ENCODE measurements around the gene WDFY2.

WDFY2 gene

DNA sequence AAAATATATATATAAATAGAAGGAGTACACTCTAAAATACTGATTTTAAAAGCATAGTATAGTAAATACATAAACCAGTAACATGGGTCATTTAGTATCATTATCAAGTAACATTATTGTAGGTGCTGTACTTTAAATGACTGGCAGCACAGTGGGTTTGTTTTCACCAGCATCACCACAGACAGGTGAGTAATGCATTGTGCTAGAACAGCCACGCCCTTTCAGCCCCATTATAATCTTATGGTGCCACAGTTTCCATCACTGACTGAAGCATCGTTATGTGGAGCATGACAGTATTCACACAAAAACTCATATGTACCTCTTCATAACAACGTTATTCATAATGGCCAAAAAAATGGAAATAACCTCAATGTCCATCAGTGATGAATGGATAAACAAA is 131.4 kb downstream of the WDFY2 start:
- no peak for DNase-seq

DNA sequence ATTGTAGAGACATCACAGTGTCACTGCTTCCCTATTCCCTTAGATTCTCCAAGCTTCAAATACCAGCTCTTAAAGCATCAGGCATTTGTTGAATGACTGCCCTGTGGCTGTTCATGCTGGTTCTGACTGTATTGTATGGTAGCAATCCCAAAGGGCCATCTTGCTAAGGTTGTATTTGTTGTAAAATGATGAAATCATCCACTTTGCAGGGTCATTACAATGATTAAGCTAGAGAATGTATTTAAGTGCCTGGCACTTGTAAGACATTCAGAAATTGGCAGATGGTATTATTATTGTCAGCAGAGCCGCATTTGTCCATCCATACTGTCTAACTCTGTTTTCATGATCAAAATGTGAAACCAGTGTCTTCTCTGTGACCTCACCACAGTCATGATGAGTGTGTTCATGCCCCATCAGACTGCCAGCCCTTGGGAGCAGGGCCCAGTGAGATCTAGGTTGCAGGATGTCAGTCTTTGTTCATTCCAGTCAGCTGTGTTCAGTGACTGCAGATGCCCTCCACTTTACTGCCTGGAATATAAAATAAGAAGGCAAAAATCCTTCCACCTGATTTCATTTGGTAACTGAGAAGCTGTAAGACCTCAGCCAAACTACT is 133.6 kb downstream of the WDFY2 start:
- DNase-seq: no peak

DNA sequence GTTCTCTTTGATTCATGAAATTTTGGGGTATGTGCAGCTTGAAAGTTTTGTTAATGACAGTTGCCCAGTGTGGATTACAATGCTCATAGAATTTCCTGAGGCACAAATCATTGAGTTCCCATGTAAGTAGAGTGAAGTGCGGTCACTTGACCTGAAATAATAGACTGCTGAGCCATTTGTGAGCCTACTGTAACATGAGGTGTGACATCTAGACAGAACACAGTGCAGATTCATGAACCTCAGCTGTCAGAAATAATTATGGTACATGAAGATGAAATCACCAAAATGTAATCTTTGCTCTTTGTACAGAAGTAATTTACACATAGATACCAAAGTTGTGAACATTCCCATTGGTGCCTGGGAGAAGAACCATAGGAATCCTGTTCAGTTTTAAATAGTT is 135.1 kb downstream of the WDFY2 start:
- no peak for DNase-seq

DNA sequence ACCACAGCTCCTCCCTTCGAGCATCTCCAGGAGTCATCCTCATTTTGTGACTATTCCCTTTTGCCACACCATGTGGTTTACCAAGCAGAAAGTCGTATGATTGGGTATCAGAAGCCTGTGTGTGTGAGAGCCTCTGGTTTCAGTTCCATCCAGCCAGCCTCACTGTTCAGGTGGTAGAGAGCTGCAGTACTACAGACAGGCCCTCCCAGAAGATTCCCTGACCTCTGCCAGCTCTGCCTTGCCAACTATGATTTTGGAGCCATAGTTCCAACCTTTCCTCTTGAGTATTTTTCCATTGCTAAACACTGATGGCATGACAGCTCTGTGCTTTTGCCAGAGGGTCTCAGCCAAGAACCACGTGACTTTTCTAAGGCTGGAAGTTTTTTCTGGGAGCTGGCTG is 137.2 kb downstream of the WDFY2 start:
- peak; percentile 60 for DNase-seq

DNA sequence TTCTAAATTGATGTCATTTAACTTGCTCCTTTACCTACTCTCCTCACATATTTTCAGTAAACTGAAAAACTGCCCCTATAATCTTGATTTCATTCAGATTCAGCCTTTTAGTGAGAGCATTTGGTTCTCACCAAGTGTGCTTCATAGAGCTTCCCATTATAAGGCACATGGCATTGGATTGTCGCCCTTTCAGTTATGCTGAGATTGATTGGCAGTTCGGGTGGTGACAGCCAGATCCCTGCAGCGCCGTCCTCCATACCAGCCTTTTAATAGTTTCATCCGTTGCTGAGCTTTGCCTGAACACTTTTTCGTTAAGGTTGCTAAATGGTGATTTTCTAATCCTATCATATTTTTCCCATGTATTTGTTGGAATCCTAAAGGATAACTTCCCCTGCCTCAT is 139.3 kb downstream of the WDFY2 start:
- no peak for DNase-seq

DNA sequence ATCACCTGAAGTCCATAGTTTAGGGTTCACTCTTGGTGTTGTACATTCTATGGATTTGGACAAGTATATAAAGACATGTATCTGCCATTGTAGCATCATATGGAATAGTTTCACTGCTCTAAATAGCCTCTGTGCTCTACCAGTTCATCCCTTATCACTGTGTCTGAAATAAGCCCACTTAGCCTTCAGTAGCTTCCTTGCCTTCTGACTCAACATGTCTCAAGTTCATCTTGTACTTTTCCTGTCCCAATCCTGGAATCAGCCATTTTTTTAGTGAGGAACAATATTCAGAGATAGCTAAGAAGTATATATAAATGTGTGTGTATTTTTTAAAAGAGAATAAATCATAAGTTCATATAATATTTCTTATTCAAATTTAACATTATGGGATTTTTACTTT is 140.5 kb downstream of the WDFY2 start:
- DNase-seq: no peak

DNA sequence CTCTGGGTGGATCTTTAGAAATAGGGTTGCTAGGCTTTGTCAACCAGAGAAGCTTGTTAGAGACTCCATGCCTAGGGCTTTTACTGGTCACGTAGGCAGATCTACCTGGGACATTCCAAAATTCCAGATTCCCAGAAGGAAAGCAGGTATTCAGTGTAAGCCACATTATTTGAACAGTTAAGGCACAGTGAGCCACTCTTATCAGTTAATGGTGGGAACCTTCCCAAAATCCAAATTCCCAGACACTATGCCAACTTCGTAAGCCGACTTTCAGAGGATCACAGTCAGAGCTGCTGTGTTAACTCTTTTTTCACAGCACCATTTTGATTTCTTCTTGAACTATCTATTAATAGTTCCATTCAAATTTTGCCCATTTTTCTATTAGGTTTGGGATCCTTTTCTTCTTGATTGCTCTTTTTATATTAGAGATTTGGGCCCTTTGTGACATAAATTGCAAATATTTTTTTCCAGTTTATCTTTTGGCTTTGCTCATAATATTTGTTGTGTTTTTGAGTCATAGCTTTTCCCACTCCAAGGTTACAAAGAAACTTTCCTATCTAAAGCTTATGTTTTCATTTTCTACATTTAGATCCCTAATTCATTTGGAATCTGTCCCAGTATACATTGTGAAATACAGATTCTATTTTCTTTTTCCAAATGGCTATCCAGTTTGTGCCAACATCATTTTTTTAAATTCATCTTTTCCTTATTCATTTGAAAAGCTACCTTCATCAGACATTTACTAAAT is 142.4 kb downstream of the WDFY2 start:
- no peak for DNase-seq

DNA sequence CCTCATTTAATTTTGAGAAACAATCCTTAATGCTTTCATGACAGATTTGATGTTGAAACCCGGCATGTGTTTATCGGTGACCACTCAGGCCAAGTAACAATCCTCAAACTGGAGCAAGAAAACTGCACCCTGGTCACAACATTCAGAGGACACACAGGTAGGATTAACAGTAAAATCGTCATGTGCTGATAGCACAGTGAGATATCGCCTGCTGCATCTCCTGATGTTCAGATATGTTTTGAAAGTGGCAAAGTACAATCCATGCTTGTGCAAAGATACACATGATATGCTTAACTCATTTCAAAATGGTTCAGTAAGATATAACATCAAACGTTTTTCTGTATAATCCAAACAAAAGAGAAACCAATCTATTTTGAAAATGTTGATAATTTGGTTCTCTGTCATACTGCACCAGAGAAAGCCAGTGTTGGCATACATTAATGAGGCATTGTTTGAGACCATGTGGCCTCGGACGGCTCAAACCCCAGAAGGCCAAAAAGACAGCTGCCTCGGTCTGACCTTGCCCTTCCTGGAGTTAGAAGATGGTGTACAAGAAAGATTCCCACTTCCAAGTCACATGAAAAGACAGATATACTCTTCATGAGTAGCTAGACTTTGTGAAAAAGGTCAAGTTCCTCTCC is 143.5 kb downstream of the WDFY2 start:
- no peak for DNase-seq

DNA sequence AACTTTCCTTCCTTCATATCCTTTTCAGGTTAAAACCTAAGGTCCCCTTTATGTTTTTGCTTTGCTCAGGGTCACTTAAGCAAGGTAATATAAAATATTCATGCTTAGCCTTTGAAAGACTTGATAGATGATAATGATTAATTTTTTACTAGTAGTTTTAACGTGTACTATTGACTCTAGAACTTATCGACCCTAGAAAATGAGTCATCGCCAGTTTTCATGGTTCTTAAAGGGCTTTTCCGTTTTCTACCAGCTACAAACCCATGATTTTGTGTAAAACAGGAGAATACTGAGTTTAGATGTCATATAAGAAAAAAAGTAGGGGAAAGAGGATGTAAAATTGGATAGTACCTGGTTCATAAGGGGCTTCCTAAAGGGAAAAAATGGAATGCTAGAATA is 144.0 kb downstream of the WDFY2 start:
- no peak for DNase-seq

DNA sequence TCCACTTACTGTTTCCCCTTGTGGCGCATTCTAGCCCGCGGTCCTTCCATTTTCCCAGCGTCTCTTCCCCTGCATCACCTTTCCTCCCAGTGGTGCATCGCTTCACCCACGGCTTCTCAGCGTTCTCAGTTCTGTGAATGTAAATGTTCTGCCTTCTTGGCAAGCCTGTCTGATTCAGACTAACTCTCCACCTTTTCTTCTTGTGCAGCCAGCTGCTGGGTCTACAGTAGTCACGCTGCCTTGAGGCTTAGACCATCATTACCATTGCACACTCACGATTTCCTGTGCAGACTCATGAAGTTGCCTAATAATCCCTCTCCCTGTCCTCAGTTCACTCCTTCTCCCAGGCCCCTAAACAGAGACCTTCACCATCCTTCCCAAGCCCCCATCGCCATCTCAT is 144.7 kb downstream of the WDFY2 start:
- DNase-seq: no peak

DNA sequence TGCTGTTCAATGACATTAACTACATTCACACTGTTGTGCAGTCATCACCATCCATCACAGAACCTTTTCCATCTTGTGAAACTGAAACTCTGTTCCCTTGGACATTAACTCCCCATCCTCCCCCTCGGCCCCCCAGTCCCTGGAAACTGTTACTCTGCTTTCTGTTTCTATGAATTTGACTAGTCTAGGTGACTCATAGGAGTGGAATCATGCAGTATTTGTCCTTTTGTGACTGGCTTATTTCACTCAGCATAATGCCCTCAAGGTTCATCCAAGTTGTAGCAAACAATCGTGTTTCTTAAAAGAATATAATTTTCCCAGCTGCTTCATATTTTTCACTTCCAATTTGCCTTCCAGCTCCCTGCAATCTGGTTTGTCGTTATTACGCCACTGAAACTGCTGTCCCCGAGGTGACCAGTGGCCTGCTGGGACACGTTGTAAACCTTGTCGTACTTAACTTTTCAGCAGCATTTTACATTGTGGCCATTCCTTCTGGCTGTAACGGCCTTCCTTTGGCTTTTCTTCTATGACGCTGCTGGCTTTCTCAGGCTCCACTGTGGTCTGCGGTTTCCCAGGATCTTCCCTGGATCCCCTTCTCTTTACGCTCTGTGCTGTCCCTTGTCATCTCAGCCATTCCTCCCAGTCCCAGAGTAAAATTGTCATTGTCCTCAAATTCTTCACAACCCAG is 145.7 kb downstream of the WDFY2 start:
- no peak for DNase-seq

DNA sequence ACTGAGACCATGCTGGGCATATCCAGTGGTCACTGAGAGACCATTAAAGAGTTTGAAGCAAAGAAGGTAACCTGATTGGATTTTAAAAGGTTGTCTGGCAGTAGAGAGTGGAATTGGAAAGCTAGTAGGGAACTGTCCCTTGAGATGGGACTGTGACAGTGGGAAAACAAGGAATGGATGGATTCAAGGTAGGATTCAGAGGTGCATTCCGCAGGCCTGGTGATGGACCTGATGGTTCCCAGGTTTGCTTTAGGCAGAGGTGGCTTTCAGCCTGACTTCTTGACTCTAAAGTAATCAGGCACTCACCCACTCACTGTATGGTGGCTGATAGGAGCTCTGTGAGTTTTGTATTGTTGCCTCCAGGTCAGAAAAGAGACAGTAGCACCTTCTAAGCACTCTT is 146.7 kb downstream of the WDFY2 start:
- DNase-seq: no peak

DNA sequence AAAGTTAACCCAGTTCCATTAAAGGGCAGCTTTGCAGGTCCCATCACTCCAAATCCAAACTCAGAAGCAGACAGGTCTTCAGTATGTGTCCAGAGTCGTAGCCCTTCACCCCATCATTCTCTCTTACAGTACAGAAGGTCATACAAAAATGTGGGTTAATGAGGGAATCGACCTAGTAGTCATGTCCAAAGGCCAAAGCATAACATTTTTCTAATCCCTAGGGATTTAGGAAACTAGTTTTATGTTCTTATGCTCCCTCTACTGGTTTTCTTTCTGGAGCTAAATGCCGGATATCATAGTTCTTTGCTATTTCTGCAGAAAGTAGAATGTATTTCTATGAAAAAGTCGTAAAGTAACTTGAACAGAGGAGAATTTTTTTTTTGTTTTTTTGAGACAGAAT is 147.5 kb downstream of the WDFY2 start:
- DNase-seq: no peak

DNA sequence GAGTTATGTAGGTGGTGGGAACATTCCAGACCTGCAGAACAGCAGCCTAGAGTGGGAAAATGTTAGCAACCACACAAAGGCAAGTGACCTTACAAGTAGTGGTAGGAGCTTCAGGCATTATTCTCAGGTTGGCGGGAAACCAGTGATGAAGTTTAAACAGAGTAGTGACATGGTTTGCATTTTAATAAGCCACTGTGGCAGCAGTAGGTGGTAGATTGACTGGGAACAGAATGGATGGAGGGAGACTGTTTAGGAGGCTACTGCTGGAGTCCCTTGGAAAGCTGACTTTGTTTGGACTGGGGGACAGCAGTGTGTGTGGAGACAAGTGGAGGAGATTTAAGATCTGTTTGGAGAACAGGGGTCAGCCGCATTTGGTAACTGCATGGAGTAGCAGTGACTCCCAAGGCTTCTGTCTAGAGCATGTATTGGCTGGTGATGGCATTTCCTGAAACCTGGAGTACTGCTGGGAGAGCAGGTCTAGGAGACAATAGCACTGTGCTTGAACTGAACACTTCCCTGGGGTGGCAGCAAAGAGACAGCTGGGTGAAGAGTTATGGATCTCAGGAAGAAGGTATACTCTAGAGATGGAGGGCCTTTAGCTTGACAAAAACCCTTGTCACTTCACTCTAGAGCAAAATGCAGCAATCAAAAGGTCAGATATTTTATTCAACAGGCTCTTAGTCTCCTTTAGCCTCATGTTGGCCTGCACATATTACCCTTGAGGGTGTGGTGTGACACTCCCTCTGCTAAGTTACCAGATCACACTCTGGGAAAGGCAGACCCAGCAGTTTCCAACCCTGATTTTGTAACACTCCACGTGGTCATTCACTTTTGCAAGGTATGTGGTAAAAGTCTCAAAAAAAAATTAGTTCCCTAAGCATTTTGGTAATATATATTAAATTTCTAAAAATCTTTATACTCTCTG is 149.4 kb downstream of the WDFY2 start:
- no peak for DNase-seq

DNA sequence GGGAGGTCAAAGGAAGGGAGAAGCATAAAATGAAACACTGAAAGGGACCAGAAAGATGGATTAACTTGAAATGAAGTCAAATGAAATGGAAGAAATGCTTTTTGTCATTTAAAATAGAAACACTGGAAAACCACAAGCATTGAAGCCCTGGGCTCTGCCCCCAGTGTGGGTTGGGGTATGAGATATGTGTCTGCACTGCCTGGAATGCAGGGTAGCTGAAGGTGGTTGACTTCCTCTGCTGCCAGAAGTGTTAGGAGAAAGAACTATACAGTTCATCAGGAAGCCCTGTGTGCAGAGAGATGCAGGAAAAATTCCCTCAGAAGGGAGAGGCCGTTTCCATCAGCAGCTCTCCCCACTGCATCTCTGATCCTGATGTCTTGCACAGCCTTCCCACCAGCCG is 150.5 kb downstream of the WDFY2 start:
- no peak for DNase-seq

DNA sequence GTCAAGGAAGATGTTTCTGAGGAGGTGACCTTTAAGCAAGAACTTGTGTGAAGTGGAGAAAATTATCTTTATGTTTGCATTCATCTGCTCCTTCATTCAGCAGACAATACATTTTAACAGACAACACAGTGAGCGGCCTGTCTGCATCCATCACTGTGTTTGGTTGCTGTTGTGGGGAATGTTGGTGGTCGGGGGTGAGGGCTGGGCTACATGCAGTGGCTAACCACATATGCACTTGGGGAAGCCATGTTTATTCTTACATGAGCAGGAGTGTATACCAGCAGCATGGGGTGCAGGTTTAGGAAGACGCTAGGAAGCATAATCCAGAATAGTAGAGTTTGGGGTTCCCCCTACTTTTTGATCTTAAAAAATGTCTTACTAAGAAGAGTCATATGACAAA is 153.3 kb downstream of the WDFY2 start:
- no peak for DNase-seq

DNA sequence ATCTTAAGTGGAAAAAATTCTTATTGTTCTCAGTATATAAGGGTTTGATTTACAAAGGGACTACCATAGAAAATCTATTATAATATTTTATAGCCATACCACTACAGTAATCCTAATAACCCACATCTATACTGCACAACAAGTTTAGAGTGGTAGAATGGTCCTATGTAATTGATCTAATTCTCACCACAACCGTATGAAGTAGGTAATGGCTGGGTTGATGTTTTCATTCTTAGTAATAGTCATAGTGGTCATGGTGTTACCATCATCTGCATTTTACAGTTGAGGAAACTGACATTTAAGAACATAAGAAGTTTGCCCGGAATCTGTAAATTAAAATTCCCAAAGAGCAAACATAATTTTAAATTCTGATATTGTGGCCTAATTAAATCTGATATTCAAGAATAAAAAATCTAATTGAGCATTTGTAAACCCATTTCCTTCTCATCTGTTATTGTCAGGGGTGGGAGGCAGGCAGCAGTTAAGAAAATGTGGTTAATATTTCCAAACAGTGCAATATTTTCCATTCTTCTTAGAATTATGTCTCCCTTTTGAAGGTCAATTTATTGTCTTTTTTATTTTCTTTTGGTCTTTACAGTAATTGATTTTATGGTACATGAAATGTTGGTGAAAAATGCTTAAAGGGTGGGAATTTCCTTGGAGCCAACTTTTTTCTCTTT is 154.1 kb downstream of the WDFY2 start:
- DNase-seq: no peak

DNA sequence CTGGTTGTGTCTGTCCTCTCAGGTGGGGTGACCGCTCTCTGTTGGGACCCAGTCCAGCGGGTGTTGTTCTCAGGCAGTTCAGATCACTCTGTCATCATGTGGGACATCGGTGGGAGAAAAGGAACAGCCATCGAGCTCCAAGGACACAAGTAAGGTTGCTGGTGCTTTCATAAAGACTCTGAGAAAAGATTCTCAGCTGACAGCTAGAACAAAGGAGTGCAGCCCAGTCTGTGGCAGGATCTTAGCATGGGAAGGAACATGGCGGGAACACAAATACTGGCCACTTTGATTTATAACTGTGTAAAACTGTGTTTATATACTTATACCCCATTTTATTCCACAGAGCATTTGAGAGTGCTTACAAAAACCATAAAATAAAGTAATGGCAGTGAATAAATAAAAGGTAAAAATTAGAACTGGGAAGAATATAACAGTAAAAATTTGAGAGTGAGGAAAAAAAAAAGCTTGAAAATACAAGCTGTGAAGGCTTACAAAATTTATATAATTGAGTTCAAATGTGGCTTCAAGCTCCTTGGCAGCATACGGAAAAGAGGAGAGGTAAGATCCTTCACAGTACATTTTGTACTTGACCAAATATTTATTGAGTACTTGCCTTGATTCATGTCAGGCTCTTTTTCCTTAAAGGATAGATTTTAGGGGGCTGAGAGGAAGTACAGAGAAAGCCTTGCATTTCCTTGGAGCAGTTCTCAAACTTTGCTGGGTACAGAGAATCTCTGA is 154.9 kb downstream of the WDFY2 start:
- DNase-seq: no peak

DNA sequence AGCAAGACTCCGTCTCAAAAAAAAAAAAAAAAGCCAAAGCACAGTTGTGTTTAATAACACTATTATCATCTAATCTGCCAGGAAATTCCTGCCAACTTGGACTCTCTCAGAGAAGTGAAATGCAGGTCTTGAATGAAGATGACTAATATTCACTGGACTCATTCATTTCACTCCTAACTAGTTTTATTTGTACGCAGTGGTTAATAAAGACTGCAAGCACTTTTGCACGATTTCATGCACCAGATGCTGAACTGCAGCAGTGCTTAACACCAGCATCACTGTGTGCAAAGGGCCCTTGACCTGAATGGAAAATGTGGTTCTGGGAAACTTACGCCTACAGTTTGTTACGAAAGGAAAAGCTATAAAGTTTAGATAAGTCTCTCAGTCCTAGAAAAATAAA is 156.4 kb downstream of the WDFY2 start:
- DNase-seq: no peak

DNA sequence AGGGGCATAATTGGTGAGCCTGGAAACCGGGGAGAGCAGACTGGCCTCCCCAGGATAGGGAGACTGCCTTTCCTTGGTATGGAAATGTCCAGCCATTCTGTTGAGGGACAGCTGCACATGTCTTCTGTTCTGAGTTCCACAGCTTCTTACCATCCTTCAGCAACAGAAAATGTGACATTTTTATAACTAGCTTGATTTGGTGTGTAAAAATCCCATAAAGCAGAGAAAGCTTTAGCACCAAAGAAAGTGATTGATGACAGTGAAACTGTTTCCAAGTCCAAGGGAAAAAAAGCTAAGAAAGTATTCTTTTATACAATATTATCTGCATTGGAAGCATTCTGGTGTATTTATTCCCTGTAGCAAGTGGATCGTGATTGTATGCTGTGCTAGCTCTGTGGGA is 157.8 kb downstream of the WDFY2 start:
- no peak for DNase-seq

DNA sequence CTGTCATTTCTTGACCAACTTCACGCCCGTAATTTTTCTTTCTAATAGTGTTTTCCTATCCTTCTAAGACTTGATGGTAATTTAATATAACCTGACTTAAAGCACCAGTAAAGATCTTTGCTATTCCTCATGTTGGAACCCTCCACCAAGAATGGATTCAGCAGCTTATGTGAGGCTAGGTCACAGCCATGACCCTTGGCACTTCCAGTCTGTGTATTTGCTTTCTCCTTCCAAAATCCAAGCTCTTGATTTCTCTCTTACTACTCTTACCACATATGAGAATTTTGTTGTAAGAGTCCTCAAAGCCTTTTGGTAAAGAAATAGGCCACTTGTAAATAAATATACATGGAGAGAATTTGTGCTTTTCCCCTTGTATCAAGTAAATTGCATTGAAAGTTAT is 158.3 kb downstream of the WDFY2 start:
- DNase-seq: no peak
